Esophagus squamous epithelium (tissue), 4 donors: ENCODE data around the gene TEX53.

Source experiments
- CTCF ChIP-seq, 6 experiments: fragments of 450-650 bp in 4 of 6; fragments of 200-600 bp in 2 of 6; sonication (generic) in 2 of 6; IDR thresholded peaks; one replicate each; pipeline ENCODE4 v1.5.1; 2016 to 2019; ENCODE audit warnings: antibody characterized with exemption in 6 of 6, mild to moderate bottlenecking in 4 of 6, moderate library complexity in 4 of 6
- POLR2A ChIP-seq, 4 donors: fragments of 450-650 bp; IDR thresholded peaks; one replicate each; pipeline ENCODE4 v1.6.1; 2017; ENCODE audit warnings: antibody characterized with exemption in 4 of 4, mild to moderate bottlenecking in 4 of 4, moderate library complexity in 3 of 4

DNA sequence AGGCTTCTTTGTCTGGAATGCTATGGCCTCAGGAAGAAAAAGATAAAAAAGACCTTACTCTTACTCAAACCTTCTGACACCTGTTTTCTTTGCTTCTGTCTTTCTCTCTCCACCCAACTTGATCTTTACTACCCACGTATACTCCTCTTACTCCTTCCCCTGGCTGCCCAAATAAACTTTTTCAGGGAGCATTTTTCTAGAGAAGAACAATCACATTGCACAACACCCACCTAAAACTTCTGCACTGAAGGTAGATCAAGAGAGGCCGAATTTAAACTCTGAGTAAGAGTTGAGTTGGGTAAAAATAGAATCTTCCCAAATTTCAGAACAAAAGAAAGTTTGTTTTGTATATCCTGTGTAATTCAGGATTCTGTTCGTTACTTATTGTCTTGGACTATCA is 20.5 kb upstream of the TEX53 start:
- TF ChIP-seq CTCF (IDR thresholded peaks at IDR 0.05) (no peak), POLR2A (IDR thresholded peaks at IDR 0.05) (no peak)
